ENCODE data around the gene GRHL3.
A peak's percentile ranks its signal among the peaks of the same experiment; 100 is the strongest.

Gene GRHL3

DNA sequence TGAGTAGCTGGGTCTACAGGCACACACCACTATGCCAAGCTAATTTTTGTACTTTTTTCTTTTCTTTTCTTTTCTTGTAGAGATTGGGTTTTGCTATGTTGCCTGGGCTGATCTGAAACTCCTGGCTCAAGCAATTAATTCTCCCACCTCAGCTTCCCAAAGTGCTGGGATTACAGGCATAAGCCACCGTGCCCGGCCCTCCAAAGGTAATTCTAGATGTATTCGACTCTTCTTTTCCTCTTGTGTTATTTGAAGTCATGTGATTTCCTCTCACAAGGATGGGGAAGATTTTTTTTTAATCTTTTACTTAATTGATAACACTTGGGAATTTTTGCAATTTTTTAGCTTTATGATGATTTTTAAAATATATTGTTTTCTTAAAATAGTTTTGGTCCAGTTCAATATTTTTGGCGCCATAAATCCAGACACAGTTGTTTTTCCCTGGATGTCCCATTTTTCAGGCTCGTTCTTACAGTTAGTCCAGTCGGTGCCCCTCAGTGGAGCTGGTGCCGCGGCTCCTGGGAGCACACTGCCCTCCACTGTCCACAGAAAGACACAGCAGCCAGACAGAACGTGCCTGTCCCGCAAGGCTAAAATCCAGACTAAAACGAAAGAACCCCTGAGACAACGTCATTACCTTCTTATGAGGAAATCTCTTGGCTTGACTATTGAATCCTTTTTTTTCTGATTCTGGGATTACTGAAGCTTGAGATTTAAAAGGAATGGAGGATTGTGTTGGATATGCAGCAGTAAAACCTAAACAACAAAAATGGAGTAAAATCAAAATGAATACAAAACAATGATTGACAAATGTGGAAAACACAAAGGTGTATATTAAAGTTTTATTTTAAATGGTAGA is 72.0 kb downstream of the GRHL3 start:
- Histone ChIP-seq H3K4me1 (ENCODE audit: insufficient read depth, low read length, severe bottlenecking) (peaks cover 49% of the 10 kb centered on the region), H3K36me3 (ENCODE audit: insufficient read depth, low read length) (no peaks in the 10 kb centered on the region; the same call in 1 of the 2 replicates), H2AFZ (ENCODE audit: low read length) (no peak overlapping the region), H3K4me3 (ENCODE audit: low read depth, low read length, poor library complexity, severe bottlenecking) (peak overlapping the region; percentile 11), H3K27me3 (ENCODE audit: insufficient read depth, low read length) (no peaks in the 10 kb centered on the region), H3K27ac (ENCODE audit: low read depth, low read length, poor library complexity, severe bottlenecking) (peak overlapping the region; percentile 89), H3F3A (ENCODE audit: insufficient read depth, low read length) (no peaks in the 10 kb centered on the region), H3K4me2 (ENCODE audit: low read length) (peak overlapping the region; percentile 62), H3K9me3 (ENCODE audit: low read length) (no peaks in the 10 kb centered on the region), H3K9ac (ENCODE audit: low read length) (peak overlapping the region; percentile 51; the same call in 1 of the 2 replicates), H3K79me2 (ENCODE audit: insufficient read depth, low read length) (no peaks in the 10 kb centered on the region), H4K20me1 (ENCODE audit: insufficient read depth, low read length) (no peaks in the 10 kb centered on the region), H3K9me2 (ENCODE audit: low read depth, low read length) (no peaks in the 10 kb centered on the region)
- TF ChIP-seq, protein P1, sequence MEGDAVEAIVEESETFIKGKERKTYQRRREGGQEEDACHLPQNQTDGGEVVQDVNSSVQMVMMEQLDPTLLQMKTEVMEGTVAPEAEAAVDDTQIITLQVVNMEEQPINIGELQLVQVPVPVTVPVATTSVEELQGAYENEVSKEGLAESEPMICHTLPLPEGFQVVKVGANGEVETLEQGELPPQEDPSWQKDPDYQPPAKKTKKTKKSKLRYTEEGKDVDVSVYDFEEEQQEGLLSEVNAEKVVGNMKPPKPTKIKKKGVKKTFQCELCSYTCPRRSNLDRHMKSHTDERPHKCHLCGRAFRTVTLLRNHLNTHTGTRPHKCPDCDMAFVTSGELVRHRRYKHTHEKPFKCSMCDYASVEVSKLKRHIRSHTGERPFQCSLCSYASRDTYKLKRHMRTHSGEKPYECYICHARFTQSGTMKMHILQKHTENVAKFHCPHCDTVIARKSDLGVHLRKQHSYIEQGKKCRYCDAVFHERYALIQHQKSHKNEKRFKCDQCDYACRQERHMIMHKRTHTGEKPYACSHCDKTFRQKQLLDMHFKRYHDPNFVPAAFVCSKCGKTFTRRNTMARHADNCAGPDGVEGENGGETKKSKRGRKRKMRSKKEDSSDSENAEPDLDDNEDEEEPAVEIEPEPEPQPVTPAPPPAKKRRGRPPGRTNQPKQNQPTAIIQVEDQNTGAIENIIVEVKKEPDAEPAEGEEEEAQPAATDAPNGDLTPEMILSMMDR (IDR thresholded peaks at IDR 0.05; ENCODE audit: low read length), result peak; percentile 97
- no peak for TF ChIP-seq EZH2 (IDR thresholded peaks at IDR 0.05; ENCODE audit: borderline replicate concordance, low read length)

DNA sequence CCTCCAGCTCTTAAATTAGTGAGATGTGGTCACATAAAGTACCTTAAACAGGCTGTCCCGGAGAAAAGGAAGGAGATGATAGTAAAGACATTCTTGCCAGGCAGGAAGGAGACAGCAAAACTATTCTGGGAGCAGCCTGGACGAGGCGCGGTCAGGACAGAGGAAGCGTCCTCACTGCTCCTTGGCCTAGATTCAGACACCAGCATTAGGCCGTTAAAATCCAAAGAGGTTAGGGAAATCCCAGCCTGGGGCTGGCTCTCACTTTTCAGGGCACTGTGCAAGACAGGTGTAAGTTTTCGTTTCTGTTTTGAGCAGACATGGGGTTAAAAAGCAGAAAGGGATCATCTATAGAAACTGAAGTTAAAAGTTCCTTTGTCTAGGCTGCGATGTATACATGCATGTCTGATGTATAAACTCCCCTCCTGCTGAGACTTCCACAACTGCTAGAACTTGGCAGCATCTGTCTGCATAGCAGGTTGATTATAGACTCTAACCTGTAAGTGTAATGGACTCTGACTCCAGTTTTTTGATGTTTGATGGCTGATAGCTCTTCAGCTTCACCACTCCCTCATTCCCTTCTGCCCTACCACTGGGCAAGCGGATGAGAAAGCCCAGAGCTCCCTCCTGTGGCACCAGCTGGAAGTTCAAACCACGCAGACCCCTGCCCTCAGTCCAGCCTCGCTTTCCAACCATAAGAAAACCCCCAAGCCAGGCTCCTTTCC is 72.9 kb downstream of the GRHL3 start:
- peak overlapping the region; percentile 89 for H3K27ac ChIP-seq (ENCODE audit: low read depth, low read length, poor library complexity, severe bottlenecking)
- peak overlapping the region; percentile 11 for H3K4me3 ChIP-seq (ENCODE audit: low read depth, low read length, poor library complexity, severe bottlenecking)
- peak overlapping the region; percentile 51; the same call in 1 of the 2 replicates for H3K9ac ChIP-seq (ENCODE audit: low read length)
- peaks cover 40% of the 10 kb centered on the region for H3K4me1 ChIP-seq (ENCODE audit: insufficient read depth, low read length, severe bottlenecking)
- H3K27me3 ChIP-seq (ENCODE audit: insufficient read depth, low read length), result no peaks in the 10 kb centered on the region
- peaks cover 4% of the 10 kb centered on the region; the same call in 1 of the 2 replicates for H3K9me3 ChIP-seq (ENCODE audit: low read length)
- H3K79me2 ChIP-seq (ENCODE audit: insufficient read depth, low read length), result no peaks in the 10 kb centered on the region
- peak overlapping the region; percentile 62 for H3K4me2 ChIP-seq (ENCODE audit: low read length)
- TF ChIP-seq, protein P1 (IDR thresholded peaks at IDR 0.05; ENCODE audit: low read length), result peak; percentile 97
- no peak for TF ChIP-seq EZH2 (IDR thresholded peaks at IDR 0.05; ENCODE audit: borderline replicate concordance, low read length)
- no peaks in the 10 kb centered on the region; the same call in 1 of the 2 replicates for H3K36me3 ChIP-seq (ENCODE audit: insufficient read depth, low read length)
- no peaks in the 10 kb centered on the region for H3F3A ChIP-seq (ENCODE audit: insufficient read depth, low read length)
- peak overlapping the region; percentile 26; the same call in 1 of the 2 replicates for H2AFZ ChIP-seq (ENCODE audit: low read length)
- no peaks in the 10 kb centered on the region for H4K20me1 ChIP-seq (ENCODE audit: insufficient read depth, low read length)
- H3K9me2 ChIP-seq (ENCODE audit: low read depth, low read length), result no peaks in the 10 kb centered on the region

DNA sequence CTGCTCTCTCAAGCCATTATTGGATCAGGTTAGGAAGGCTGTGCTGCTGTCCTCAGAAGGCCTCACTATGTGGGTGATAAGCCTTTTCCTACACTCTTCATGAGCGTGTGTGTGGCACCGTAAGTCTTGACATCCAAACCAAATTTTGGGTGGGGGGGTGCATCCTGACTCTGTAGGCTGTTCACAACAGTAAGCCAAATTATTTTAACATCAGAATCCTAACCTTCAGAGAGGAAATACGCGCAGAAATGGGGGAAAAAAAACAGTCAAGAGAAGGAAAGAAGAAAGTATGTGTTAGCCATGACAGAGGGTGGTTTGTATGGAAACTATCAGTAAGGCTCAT is 73.4 kb downstream of the GRHL3 start:
- H4K20me1 ChIP-seq (ENCODE audit: insufficient read depth, low read length), result no peaks in the 10 kb centered on the region
- H3K27me3 ChIP-seq (ENCODE audit: insufficient read depth, low read length), result no peaks in the 10 kb centered on the region
- no peaks in the 10 kb centered on the region for H3F3A ChIP-seq (ENCODE audit: insufficient read depth, low read length)
- no peak overlapping the region for H2AFZ ChIP-seq (ENCODE audit: low read length)
- TF ChIP-seq EZH2 (IDR thresholded peaks at IDR 0.05; ENCODE audit: borderline replicate concordance, low read length), result no peak
- TF ChIP-seq, protein P1 (IDR thresholded peaks at IDR 0.05; ENCODE audit: low read length), result 0 out of 2 replicates have a peak, but pooled peaks have one; percentile 32
- H3K27ac ChIP-seq (ENCODE audit: low read depth, low read length, poor library complexity, severe bottlenecking), result peak overlapping the region; percentile 89
- H3K4me2 ChIP-seq (ENCODE audit: low read length), result peak overlapping the region; percentile 62
- H3K9ac ChIP-seq (ENCODE audit: low read length), result peak overlapping the region; percentile 14; the same call in 1 of the 2 replicates
- no peaks in the 10 kb centered on the region; the same call in 1 of the 2 replicates for H3K36me3 ChIP-seq (ENCODE audit: insufficient read depth, low read length)
- no peak overlapping the region for H3K4me3 ChIP-seq (ENCODE audit: low read depth, low read length, poor library complexity, severe bottlenecking)
- no peaks in the 10 kb centered on the region for H3K9me2 ChIP-seq (ENCODE audit: low read depth, low read length)
- H3K4me1 ChIP-seq (ENCODE audit: insufficient read depth, low read length, severe bottlenecking), result peaks cover 35% of the 10 kb centered on the region
- H3K9me3 ChIP-seq (ENCODE audit: low read length), result peaks cover 4% of the 10 kb centered on the region; the same call in 1 of the 2 replicates
- H3K79me2 ChIP-seq (ENCODE audit: insufficient read depth, low read length), result no peaks in the 10 kb centered on the region

Measured in OCI-LY1 (cell line).